Subcutaneous adipose tissue (tissue), 4 donors: ENCODE data around the gene PDE4D. TPM values are rescaled to one million over a fixed set of nuclear protein-coding genes. Genes with fewer than 3 reads are reported as not detected.

Experiments
- CTCF ChIP-seq: fragments of 450-650 bp; IDR thresholded peaks from one replicate; pipeline ENCODE4 v1.5.1; 2016; ENCODE audit warnings: low read depth, mild to moderate bottlenecking, control low read depth, antibody characterized with exemption, moderate library complexity
- total RNA-seq, 4 donors: library from RNA; depleted of rRNA; stranded (reverse); fragments of >200 nt; gene quantifications; one replicate each; pipeline ENCODE4 v1.1.0, GENCODE V29; 2016

PDE4D gene
- total RNA-seq, 4 donors from 2014 or later = 15.0 to 24.0 (median 18.5) TPM

DNA sequence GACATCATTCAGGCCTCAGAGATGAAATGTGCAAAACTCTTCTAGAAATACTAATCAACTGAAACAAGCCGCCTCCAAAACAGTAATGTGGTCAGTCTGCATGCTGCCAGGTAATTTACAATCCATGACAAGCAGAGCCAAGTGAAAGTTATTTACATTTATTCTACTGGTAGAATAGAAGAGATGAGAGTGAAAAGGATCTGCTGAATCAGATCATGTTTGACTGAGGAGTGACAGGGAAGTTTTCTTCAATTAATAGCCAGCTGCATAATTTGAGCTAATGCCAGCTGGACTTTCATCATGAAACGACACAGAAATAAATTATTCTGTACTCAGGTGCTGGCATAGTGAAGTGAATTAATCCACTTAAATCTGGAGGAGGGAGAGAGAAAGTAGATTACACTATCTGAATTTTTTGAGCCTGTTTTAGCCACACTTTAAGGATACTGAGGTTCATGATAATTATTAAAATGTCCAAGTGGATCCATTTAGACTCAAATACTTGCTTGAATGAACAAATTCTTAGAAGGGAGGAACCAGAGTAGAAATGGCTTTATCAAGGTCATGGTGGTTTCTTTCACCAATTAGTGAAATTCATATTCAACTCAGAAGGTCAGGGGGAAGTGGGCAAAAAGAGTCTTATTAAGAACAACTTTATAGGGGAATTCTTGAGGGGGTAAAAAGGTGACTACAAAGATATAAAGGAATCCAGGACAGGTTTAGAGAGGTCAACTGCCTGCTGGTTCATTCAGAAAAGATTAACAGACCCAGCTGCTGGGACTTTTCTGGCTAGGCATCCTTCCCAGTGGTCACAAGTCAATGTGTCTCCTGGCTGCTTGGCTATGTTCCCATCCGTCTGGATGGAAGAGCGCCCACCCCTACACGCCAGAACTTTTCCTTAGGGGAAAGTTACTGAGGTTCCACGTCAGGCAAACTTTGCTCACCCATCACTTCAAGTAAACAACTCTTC lies 350.4 kb downstream of the PDE4D start:
- no peak for TF ChIP-seq CTCF

DNA sequence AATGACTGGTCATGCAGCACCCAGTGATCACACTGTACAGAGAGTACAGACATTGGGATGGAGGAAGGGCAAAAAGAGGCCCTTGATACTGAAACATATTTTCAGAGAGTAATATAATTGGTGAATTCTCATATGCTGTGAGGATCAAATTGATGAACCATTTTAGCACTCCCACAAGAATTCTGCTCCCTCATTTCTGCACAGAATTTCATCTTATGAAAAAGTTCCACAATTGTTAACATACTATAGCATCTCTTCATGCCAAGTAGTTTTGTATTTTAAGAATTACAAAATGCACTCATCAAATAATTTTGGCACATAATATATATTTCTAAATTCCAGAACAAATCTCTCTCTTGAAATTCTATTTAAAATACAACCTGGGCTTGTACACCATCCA lies 351.2 kb downstream of the PDE4D start:
- TF ChIP-seq CTCF = no peak

GRCh38 chr5:59540366-59540765 lies 353.2 kb downstream of the PDE4D start:
- TF ChIP-seq CTCF = no peak

- TF ChIP-seq CTCF = no peak
Observed at GRCh38 chr5:59538750-59539121, 354.8 kb downstream of the PDE4D start.

DNA sequence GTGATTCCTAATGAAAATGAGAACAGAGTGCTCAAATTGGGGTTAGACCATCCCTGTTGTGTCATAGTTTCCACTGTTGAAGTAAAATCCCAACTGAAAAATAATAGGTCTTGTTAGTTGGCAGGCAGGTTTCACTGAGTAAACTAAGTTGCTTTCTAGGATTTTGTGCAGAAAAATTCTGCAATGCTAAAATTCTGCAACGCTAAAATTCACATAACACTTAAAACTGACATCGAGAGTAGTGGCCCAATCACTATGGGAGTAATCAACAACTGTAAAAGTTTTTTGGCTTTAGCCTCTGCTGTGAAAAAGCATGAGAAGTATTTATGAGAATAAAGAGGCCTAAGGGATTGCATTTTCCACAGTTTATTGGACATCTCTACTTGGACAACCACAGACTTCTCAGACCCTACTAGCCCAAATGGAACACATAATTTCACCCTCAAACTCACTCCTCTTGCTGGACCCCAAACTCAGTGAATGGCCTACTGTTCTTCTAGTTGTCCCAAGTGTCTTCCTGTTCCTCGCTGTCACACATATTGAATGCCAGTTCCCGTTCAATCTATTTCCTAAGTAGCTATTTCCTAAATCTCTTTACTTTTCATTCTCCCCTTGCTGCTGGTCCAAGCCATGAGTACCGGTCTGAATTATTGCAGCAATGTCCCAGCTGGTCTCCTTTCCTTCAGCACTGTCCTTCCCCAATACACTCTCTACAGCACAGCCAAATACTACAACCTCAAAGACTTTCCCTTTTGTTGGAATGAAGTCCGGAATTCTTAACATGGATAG lies 355.4 kb downstream of the PDE4D start:
- no peak for TF ChIP-seq CTCF

GRCh38 chr5:59536875-59537274 lies 356.7 kb downstream of the PDE4D start:
- TF ChIP-seq CTCF = no peak

DNA sequence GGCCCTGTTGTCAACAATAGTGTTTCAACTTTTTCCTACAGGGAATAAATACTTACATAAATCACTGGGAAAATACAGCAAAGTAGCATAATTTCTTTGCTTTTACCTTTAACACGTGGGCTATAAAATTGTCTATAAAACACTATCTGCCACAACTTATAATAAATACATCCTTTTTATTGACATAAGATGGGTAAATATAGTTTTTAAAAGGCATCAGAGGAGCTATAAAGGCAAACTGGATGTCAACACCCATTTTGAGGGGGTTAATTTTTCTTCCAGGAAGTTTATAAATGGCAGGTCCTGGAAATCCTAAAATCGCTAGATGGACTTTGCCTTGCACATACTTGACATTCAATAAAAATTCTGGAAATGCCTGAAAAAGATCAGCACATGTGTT lies 358.0 kb downstream of the PDE4D start:
- no peak for TF ChIP-seq CTCF
